NT2/D1 (cell line): ENCODE data around the gene THPO.

ENCODE experiments used
- SUZ12 ChIP-seq: IDR thresholded peaks from 2 replicates; pipeline ENCODE4 v1.6.1; 2011; ENCODE audit not compliant: insufficient read length, insufficient read depth; ENCODE audit errors: extremely low read depth
- YY1 ChIP-seq: IDR thresholded peaks from 2 replicates; pipeline ENCODE4 v1.6.1; 2011; ENCODE audit not compliant: insufficient read length, insufficient read depth

DNA sequence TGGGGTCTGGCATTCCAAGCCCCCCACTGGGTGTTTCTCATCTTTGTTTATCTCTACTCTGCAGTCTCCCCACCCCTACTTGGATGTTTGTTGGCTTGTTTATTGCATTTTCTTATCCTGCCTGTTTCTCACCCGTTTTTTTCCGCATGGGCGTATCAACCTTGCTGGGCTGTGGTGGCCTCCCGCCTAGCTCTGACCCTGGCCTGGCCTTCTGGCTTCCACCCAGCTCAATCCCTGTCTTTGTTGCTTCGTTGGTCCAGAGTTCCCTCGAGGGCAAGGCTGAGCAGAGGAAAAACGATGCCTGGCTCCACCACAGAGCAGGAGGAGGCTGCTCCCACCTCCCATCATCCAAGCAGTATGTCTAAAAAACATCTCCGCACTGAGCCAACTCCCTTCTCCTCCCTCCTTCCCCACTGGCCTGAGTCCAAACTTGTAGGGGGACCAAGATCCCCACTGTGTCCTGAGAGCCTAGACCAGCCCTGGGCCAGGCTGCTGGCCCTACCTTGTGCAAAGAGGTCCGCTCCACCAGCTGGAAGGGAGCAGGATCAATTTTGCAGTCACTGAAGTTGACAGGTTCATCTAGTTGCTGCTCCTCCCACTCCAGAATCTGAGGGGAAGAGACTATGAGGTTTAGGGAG, 26.4 kb downstream of the THPO start:
- TF ChIP-seq SUZ12 (no peak), YY1 (no peak)
